T-helper 1 cell (primary cell): ENCODE results near the gene PTPRN.

Source experiments
- DNase-seq, 5 donors: peaks; one replicate each; pipeline ENCODE4 v3.0.0-alpha.2; 2012 to 2020

PTPRN gene

DNA sequence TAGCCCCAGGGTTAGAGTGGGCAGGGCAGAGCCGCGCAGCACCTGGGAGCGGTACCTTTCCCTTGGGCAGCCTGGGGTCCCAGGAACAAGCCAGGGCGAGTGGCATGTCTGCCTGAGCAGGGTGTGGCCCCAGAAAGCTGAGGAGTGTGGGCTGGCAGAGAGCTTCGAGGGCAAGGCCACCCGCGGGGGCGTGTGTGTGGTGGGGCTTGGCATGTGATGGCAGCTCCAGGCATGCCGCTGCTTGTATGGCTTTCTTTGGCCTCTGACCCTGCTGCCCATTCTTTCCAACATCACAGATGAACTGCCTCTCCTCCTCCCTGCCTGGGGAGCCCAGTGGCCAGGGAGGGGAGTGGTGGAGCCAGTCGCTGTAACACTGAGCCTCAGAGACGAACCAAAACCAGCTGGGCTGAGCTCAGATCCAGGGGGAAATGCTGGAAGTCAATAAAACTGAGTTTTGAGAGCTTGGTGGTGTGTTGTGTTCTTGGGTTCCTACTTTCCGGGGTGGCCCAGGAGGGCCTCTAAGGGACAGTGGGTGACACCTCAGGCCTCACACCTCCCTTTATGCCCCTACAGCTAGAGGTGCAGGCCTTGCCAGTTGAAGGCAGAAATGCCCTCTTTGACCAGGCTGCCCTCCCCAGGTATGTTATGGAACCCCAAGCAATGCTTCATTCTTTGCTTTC, 22.6 kb downstream of the PTPRN start:
- DNase-seq, result no peak

DNA sequence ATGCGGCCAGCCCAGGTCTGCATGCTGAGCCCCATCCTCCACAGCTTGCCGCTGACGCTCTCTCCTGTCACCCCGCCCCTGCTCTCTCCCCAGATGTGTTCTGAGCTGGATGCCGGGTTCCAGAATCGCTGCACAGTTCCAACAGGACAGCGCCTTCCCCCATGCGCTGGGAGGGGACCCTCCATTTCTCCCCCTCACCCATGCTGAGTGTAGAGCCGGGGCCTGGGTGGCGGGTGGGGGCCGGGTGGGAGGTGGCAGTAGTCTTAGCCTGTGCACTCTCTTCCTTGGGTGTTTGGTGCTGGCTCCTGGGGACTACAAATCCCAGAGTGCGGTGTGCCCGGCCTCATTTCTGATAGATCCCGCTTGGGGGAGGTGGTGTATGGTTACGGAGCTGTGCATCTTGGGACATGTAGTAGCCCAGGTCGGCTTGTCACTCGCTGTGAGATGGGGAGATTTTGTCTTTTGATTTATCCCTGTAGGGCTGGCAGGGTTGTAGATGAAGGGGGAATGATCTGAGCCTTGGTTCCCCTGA, 23.2 kb downstream of the PTPRN start:
- DNase-seq, result no peak

DNA sequence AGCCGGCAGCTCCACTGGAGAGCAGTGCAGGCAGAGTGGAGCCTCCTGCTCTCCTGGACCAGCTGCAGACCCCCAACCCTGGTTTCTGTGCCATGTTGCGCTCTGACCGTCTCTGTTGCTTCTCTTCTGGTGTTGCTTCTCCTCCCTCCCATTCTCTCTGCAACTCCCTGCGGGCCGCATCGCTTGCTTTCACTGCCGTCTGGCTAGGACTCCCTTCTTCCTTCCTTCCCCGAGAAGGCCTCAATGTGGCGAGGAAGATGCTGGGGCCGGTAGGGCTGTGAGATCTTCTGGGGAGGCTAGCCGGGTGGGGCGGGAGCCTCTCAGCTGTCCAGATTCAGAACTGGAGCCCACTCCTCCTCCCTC, 23.8 kb downstream of the PTPRN start:
- DNase-seq, result no peak

DNA sequence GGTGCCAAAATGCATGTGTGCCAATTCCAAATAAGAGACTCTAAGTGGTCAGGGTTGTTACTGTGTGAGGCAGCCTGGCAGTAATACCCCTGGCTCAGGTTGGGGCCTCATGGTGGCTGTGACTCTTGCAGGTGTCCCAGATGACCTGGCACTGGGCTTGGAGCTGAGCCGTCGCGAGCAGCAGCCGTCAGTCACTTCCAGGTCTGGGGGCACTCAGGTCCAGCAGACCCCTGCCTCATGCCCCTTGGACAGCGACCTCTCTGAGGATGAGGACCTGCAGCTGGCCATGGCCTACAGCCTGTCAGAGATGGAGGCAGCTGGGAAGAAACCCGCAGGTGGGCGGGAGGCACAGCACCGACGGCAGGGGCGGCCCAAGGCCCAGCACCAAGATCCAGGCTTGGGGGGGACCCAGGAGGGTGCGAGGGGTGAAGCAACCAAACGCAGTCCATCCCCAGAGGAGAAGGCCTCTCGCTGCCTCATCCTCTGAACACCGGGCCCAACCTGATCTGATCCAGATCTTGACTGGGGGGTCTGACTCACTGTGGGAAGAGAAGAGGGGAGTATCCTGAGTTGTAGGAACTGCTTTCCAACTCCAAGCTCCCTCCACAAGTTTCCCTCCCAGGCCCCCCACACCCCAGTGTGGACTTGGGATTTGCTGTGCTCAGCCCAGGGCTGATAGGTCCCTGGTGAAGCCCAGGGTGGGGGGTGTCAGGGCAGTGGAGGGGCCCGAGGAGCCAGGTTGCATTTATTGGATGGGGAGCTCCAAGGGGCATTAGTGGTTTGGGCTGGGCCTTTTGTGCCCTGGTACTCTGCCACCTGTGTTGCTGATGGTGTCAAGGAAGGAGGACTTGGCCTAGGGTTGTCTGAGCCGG, 24.5 kb downstream of the PTPRN start:
- no peak for DNase-seq

DNA sequence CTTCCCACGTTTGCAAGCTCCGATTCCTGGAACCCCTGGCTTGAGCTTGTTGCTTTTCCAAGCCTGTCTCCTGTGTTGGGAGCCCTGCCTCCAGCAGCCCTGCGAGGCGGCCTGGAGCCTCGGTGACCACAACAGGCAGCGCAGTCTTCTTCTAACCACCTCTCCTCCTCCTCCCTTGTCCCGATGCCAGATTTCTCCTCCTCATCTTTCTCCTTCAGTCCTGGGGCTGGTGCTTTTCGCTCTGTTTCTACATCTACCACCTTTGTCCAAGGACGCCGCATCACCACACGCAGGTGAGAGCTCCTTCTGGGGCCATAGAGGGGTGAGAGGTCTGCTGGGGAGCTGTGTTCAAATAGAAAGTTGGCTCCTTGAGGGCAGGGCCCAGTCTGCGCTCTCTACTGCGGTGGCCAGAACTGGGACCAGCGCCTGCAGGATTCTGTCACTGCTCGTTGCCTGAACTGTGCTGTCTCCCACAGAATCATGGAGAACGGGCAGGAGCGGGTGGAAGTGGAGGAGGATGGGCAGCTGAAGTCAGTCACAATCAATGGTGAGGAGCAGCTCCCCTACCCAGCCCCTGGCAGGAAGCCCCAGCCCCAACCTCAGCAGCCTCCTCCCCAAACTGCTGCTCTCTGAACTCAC, 26.1 kb downstream of the PTPRN start:
- no peak for DNase-seq

DNA sequence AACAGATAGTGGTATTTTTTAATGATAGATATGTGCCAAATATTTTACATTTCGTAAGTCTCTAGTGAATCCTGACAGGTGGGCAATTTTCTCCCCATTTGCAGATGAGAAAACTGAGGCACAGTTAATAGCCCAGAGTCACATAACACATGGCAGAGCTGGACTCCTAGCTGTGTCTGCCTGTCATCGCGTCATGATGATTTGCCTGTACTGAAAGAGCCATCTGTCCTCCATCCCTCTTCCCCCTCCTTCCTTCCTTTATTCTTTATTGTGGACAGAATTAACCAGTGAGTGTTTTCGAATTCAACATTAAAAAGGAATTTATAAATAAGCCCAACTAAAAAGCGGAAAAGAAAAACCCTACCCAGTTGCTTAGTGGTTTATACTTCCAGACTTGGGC, 26.8 kb downstream of the PTPRN start:
- DNase-seq, result no peak

DNA sequence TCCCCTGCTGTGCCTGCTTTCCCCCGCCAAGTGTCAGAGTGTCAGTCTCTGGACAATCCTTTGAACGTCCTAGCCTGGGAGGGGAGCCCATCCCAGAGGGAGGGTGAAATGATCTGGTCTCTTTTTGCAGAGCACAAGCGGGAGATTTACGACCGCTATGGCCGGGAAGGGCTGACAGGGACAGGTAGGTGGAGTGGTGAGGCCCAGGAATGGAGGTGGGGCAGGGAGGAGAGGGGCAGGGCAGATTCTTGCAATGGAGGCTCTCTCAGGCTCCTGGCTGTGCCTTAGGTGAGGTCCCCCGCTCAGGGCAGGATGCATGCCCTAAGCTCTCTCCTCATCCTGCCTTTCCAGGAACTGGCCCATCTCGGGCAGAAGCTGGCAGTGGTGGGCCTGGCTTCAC, 27.6 kb downstream of the PTPRN start:
- no peak for DNase-seq

DNA sequence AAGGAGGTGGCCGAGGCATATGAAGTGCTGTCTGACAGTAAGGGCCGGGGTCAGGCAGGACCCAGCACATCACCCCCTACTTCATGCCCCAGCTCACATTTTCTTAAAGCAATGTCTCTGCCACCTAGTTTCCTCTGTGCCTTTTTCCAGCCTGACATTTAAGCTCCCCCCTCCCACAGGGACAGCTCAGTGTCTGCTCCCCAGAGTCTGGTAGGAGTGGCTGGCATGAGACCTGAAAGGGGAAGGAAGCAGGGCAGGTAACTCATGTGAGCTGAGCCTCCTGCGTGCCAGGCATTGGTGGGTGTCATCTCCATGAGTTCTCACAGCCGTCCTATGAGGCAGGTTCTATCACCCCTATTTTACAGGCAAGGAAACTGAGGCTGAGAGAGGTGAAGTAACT, 28.6 kb downstream of the PTPRN start:
- no peak for DNase-seq

DNA sequence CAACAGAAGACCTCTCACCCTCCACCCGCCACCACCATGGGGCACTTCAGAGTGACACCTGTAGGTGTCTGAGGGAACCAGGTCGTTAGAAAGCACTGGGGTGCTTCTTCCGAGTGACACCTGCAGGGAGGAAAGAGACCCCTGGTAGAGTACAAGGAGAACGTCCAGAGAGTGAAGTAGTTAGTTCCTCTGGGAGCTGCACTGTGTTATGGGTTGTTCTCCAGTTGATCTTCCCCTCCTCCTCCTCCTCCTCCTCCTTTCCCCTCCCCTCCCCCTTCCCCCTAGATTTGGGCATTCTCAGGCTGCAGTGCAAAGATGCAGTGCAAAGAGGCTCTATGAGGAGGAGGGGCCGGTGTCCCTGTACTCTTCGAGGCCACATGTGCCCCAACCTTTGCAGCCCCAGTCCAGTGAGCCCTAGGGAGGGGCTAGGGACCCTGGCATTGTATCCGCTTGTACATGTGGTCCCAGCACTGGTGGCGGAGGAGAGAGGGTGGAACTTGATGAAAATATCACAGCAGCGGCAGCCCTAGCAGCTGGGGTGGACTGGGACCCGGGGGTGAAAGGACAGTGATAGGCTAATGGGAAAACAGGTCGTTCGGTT, 29.2 kb downstream of the PTPRN start:
- DNase-seq, result no peak

DNA sequence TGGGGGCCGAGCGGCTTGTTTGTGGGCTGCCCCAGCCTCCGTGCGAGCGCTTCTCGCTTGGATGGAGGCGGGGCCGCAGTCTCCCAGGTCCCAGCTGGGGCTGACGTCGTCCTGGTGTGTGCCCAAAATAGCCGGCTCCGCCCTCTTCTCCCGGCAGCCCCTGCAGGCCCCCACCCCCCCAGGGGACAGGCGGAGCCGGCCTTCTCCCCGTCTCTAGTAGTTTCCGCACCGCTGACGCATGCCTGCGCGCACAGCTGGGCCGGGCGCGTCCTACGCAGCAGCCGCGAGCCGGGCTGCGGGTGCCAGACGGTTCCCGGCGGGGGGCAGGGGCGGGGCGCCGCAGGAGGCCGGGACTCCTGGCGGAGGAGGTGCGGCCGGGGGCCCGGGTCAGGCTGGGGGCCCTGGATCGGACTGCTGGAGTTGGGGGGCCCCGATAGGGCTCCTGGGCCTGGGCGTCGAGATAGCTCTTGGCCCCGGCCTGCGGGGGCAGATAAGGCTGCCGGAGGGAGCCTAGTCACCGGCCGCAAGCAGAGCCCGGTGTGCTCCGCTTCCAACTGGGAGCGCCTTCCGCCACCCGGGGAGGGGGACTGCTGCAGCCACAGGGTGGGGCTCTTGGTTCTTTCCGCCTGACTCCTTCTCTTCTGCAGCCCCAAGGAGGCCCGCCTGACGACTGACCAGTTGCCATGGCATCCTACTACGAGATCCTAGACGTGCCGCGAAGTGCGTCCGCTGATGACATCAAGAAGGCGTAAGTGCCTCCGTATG, 29.9 kb downstream of the PTPRN start, which contains the start of gene DNAJB2:
Gene DNAJB2, plus strand, starts transcription at position 216 of the 765 bp plus-strand sequence. Its CDS starts 468 bp downstream, at position 684.
- DNase-seq, result peak; percentile 97 to 99 (median 98)

DNA sequence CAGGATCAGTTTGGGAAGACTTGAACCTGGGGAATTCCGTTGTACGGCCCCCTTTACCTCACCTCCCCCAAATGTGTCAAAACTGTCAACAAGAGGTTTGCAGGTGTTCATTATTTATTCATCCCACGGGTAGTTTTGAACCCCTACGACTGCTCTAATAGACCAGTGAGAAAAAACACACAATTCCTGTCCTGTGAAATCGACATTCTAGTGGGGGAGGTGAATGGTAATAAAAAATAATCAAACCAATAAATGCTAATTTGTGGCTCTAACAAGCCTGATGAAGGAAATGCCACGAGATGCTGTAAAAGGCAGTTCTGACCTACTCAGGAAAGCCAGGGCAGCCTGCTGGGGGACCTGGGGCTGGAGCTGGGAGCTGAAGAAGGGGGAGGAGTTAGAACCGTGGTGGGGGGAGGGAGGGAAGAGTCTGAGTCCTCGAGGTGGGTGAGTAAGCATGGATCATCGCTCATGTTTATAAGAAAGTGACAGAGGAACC, 30.5 kb downstream of the PTPRN start:
- no peak for DNase-seq

DNA sequence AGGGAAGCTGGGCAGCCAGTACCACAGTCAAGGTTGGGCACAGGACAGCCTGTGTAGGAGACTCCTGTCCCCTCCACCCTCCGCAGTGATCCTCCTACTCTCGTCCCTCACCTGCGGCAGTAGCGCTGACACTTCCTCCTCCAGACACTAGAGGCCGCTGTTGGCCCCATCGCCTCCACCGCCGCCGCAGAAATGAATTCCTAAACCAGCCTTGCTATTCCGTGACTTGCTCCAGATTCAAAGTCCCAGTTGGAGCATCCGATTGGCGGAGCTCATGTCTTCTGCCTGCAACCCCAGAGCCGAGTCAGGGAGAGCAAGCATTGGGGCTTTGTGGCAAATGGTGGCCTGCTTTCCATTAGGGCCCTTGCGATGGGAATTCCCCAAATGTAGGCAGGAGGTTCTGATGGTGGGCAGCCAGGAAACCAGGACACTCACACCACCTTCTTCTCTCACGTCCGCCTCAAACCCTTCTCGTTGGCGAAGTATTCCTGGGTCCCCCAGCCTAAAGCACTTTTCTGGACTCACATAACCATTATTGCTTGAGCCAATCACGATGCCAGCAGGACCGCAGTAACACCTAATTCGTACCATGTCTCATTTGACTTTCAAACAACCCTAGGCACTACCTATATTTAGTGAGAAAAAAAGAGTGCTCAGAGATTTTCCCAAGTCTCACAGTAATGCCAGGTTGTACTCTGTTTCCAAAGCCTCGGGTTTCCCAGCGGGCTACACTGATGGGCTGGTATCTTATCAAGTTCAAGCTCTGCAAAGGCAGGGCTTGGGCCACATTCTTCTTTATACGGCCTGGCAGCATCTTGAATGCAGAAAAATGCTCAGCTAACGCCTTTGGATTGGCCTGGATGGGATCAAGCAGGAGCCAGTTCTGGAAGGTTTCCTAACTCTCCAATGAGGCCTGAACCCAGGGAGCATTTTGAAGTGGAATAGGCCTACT, 31.2 kb downstream of the PTPRN start:
- DNase-seq, result peak; percentile 44 to 69 (median 60)

DNA sequence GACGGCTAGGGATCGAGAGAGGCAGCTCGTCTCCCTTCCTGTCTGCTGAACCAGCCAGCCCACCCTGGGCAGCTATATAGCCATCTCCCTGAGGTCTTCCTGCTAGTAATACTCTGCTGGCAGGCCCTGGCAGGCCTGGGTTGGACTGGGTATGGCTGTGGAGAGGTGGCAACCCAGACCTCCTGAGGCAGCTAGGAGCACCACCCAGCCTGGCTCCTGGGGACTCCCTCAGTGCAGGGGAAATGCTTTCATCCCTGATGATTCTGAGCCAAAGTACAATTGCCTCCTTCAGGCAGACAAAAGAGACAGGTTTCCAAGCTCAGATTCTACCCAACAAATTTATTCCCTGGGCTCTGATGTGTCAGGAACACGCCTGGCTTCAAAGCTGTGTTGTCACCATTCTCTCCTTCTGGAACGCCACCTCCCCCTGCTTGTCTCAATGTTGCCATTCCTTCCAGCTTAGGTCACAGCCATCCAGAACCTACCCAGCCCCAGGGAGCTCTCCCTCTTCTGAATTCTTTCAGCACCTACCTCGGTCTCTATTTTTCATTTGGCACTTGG, 34.8 kb downstream of the PTPRN start:
- no peak for DNase-seq

DNA sequence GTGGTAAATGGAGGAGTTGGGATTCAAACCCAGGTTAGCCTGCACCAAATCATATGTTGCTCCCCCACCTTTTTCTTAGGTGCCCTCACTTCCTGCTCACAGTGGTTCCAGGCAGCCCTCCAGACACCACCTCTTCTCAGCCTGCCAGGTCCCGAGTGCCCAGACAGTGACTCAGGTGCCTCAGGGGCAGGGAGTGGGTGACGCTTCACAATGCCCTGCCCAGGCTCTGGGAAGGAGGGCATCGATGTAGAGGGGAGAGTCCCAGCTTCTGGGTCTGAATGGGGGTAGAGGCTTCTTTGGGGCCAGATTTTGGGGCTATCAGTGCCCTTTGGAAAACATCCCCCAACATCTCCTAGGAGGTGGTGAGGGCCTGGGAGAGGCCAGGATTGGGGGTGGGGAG, 35.3 kb downstream of the PTPRN start:
- DNase-seq, result no peak

DNA sequence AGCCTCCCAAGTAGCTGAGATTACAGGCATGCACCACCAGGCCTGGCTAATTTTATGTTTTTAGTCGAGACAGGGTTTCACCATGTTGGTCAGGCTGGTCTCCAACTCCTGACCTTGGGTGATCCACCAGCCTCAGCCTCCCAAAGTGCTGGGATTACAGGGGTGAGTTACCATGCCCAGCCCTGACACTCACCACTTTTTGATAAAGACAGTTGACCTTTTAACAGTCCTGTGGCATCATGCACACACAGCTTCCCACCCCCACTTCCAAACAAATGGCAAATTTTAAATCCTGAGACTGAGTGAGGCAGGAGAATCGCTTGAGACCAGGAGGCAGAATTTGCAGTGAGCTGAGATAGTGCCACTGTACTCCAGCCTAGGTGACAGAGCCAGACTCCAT, 36.2 kb downstream of the PTPRN start:
- DNase-seq, result no peak

DNA sequence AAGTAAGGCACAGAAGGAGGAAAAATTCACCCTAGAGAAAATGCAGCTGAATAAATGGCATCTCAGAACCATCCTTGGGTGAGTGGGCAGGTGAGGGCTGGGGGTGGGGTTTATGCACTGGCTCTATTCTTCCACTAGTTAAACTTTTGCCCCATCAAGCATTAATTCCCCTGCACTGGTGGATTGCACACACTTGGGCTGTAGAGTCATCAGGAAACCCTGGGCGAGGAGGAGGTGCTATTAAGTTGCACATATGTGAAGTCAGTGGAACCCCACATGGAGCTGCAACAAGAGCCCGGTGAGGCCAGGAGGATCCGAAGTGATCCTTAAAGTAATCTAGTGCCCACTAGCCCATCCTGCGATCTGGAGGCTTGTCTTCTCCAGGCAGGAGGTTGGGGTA, 36.8 kb downstream of the PTPRN start:
- DNase-seq, result no peak

DNA sequence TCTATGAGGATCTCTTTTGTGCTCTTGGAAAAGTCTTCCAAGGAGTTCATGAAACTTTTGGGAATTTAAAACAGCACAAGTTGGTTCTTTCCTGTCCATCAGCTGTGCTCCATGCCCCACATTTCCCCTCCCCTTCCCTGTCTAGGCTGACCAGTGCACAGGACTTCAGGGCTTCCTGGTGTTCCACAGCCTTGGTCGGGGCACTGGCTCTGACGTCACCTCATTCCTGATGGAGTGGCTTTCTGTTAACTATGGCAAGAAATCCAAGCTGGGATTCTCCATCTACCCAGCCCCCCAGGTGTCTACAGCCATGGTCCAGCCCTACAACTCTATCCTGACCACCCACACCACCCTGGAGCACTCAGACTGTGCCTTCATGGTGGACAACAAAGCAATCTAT, 38.2 kb downstream of the PTPRN start:
- DNase-seq, result no peak

DNA sequence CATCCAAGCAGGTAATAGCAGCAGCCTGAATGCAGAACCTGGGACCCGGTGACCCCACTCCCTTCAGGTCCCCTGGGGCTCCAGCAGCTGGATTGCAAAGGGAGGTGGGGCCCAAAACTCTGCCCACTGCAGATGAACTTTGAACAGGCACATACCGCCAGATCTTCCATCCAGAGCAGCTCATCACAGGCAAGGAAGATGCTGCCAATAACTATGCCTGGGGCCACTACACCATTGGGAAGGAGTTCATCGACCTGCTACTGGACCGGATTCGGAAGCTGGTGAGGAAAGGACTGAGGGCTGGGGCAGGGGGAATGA, 39.2 kb downstream of the PTPRN start:
- DNase-seq, result no peak

DNA sequence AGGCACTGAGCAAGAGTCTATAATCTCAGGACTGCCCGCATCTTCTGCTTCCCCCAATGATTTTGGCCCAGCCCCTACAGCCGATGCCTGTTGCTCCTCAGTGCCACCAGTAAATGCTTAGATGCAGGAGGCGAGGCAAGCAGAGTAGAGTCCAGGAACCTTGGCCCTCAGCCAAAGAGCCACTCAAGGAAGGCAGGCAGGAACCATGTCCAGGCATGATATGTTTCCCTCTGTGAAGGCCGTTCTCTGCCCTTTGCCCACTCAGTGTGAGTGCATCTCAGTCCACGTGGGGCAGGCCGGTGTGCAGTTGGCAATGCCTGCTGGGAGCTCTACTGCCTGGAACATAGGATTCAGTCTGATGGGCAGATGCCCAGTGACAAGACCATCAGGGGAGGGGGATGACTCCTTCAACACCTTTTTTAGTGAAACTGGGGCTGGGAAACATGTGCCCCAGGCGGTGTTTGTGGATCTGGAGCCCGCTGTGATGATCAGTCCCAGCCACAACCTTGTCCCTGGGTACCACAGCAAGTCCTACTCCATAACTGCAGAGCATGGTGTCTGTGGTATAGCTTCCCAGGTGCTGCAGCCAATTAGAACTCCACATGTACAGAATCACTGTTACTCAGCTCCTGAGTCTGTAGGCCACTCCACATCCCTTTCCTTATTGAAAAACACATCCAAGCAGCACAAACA, 39.7 kb downstream of the PTPRN start:
- no peak for DNase-seq

DNA sequence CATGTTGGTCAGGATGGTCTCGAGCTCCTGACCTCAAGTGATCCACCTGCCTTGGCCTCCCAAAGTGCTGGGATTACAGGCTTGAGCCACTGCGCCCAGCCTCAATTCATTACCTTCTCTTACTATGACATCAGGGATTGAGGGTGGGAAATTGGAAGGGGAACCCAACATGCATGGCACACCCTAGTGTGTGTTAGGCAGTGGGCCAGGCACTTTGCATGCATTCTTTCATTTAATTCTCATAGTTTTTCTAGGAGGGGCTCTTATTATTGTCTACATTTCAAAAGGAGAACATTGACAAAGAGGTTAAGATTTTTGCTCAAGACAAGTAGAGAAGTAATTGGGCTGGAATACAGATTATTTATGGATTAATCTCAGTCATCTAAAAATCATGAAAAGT, 40.9 kb downstream of the PTPRN start:
- no peak for DNase-seq
